8988T (cell line): ENCODE measurements around the gene MEIKIN.
"Not testable (repeated sequence)": the region's sequence is repeated elsewhere in the genome, so short reads cannot be mapped to it uniquely, and the experiment has no call there.

ENCODE experiments used
- DNase-seq: peaks from one replicate; pipeline ENCODE4 v3.0.0; 2011

Gene MEIKIN

GRCh38 chr5:131796793-131797693 is 148.4 kb downstream of the MEIKIN start, which contains the start of gene FNIP1:
Gene FNIP1, minus strand, starts transcription at chr5:131797017. Its CDS starts 96 bp downstream, at chr5:131796921.
- DNase-seq: peak; percentile 94

DNA sequence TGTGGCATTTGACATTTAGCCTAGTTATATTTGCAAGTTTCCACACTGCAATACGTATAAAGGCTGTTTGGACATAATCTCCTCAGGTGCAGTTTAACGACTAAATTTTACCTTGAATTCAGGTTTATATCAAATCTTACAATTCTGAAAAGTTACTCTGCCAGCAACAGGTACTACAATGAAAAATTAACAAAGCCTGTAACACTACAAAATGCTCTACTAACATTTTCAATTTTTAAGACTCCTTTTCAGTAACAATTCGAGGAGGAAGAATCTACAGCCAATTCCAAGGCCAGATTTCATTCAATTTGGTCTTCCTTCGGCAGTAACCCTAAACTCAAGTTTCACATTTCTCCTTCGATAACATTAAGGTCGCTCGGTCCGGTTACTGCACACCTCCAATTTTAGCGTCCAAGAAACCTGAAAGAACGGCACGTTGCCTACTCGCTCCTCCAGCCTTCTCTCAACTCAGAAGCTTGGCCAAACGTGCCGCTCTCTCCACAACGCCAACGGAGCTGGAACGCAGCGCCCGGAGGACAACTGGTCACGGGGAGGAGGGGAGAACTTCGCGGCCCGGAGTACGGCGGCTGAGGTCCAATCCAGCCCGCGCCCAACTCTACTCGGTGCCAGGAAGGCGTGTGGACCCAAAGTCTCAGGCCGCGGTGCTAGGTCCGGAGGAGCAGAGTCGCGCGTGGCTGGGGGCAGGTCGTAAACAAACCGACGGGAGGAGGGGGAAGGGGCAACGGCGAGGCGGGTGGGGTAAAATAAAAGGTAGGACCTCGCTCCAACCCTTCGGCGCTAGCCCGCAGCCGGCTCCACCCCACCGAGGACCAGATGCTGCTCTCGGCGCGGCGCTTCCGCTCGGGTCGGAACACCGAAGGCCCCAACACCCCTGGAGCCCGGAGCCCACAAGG is 149.3 kb downstream of the MEIKIN start:
- DNase-seq: peak; percentile 24

DNA sequence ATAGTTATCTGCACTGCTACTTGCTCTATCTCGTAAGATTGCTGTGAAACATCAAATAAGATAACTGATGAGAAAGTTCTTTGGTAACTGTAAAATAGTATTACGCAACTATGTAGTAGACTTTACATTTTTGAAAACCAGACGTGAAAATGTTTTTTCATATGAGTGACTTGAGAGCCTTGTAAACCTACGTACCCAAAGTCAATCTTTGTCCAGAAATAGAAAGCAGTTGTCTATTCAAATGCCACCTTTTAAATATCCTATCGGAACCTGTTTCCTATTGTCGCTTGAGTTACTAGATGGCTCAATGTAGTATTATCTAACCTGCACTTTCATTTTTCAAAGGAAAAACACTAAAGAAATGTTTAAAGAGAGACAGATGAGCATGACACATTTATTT is 150.2 kb downstream of the MEIKIN start:
- DNase-seq: no peak

DNA sequence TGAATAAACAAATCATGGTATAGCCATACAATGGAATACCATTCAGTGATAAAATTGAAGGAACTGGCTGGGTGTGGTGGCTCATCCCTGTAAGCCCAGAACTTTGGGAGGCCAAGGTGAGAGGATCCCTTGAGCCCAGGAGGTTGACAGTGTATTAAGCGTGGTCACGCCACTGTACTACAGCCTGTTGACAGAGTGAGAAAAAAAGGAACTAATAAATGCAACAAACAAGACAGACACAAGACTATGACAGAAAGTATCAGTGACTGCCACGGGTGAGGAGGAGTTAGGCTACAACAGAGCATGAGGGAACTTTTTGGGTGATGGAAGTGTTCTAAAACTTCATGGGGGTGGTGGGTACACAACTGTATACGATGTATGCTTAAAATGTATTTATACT is 150.9 kb downstream of the MEIKIN start:
- no peak for DNase-seq

DNA sequence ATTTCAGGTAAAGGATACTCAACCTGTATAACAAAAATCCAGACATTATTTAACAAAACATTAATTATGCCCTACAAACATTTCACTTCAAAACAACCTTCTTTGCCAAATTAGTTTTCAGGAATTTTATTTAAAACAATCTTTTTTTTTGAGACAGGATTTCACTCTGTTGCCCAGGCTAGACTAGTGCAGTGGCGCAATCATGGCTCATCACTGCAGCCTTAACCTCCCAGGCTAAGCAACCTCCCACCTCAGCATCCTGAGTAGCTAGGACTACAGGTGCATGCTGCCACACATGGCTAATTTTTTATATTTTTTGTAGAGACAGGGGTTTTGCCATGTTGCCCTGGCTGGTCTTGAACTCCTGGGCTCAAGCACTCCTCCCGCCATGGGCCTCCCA is 152.6 kb downstream of the MEIKIN start:
- DNase-seq: no peak

GRCh38 chr5:131791866-131792265 is 153.6 kb downstream of the MEIKIN start:
- no peak for DNase-seq

DNA sequence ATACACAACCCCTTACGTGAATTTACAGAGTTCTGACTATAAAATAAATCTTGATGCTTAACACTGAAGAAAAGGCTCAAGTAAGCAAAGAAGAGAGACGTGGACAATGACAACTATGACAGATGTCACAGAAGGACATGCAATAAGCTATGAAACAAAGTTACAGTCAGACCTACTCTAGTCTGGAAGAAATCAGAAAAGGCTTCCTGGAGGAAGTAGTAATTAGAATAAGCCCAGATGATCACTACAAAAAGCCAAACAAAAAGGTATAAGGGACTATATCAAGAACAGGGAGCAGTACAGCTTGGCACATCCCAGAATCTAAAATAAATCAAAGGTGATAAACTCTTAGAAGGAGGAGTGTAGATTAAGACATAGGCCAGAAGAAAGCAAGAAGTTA is 154.9 kb downstream of the MEIKIN start:
- no peak for DNase-seq

DNA sequence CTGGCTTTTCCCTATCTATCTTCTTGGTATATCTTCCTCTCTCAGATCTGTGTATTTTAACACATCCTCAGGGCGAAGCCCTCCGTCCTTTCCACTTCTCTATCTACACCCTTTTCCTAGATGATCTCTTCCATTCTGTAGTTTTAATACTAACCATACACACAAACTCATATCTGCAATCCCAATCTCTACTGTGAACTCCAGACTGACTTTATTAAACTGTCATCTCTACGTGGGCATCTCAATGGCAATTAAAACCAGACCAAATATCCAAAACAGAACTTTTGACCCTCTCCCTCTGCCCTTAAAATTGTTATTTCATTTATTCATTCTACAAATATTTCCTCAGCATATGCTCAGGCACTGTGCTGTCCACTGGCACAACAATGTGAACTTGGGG is 155.7 kb downstream of the MEIKIN start:
- no peak for DNase-seq

DNA sequence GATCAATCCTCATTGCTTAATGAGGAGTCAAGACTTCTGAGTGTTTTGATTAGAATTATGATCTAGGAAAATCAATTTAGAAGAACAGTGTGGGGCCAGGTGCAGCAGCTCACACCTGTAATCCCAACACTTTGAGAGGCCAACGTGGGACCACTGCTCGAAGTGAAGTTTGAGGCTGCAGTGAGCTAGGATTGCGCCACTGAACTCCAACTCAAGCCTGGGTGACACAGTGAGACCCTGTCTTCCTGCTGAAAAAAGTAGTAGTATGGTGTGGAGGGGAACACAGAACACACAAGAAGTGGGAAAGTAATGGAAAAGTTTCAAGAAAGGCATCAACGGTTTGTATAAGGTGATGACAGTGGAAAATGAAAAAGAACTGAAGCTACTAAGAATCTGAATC is 157.7 kb downstream of the MEIKIN start:
- DNase-seq: no peak

DNA sequence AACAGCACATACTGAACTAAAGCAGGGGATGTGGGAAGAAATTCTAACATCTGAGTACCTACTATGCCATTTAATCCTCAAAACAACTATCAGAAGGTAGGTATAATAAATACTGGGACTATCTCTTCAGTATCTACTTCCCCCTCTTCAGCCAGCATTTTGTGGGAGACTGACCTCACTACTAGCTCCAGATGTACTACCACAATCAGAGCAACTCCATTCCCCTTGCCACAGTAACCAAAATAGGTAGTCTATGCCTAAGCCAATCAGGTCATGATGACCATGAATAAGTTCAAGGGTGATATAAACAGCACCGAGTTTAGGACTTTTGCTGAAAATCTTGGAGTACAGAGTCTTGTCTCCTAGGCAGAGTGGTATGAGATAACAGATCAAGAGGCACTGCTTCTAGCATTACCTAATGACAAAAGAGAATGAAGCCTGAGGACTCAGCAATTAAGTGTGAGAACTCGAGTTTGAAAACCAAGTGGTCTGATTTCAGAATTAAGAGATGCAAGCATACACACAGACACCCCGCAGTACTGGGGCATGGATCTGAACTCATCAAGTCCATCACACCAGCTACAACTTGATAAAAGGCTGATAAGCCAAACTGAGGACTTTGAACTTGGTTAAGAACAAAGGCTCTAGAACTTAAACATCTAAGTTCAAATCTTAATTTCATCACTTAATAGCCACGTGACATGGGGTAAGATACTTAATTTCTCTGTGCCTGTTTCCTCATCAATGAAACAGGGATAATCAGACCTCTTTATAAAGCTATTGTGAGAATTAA is 158.4 kb downstream of the MEIKIN start:
- DNase-seq: no peak

GRCh38 chr5:131786036-131786435 is 159.4 kb downstream of the MEIKIN start:
- no peak for DNase-seq

DNA sequence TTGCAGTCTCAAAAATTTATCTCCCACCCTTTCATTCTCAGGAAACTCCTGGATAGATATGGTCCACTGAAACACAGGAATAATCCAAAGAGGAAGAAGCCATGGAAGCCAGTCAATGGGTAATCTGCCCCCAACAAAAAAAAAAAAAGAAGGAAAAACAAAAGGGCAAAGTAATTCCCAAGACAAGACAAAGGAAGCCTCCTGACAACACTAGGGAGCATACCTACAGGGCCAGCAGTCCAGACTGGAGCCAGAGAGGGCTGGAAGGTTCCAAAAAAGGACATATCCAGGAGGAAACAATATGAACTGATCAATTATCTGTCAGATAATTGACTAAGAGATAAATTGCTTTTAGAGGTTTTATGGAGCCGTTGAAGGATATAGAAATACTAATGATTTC is 161.6 kb downstream of the MEIKIN start:
- DNase-seq: no peak

- DNase-seq: no peak
These were observed 162.1 kb downstream of the MEIKIN start for GRCh38 chr5:131783357-131783756.

- no peak for DNase-seq
These were observed 162.7 kb downstream of the MEIKIN start for GRCh38 chr5:131782717-131783116.

DNA sequence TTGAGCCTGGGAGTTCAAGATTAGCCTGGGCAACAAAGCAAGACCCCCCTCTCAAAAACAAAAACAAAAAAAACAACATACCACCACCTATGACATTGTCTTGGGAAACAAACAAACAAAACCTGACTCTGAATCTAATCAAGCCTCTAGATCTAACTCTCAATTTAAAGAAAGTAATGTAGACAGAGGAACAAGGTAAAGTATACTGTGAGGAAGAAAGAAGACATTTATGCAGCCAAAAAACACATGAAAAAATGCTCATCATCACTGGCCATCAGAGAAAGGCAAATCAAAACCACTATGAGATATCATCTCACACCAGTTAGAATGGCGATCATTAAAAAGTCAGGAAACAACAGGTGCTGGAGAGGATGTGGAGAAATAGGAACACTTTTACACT is 167.3 kb downstream of the MEIKIN start:
- DNase-seq: not testable (repeated sequence)

DNA sequence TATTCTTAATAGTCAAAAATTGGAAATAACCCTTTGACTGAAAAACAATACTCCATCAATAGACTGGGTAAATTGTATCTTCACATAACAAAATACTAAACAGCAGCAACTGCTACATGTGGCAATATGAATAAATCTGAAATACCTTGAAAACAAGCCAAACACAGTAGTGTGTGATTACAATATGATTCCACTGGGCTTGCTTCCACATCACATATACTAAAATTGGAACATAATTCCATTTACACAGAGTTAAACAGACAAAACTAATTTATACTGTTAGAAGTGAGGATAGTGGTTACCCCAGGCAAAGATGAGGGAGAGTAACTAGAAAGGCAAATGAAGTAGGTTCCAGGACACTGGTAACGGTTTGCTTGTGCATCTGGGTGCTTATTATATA is 169.0 kb downstream of the MEIKIN start:
- no peak for DNase-seq

- DNase-seq: no peak
These were observed 170.7 kb downstream of the MEIKIN start for GRCh38 chr5:131774652-131775367.

DNA sequence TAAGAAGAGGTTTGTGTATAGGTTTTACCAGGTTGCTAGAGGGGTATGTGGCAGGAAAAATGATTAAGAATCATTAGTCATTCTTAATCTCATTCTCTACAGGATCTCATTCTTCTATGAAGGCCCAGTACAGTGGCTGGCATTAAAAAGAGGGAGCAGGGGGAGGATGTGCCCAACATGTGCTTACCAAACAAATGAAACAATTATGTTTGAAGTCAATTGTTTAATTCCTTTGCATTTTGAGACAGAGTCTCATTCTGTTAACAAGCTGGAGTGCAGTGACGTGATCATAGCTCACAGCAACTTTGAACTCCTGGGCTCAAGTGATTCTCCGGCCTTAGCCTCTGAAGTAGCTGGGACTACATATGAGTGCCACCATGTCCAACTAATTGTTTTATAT is 171.7 kb downstream of the MEIKIN start:
- DNase-seq: no peak

DNA sequence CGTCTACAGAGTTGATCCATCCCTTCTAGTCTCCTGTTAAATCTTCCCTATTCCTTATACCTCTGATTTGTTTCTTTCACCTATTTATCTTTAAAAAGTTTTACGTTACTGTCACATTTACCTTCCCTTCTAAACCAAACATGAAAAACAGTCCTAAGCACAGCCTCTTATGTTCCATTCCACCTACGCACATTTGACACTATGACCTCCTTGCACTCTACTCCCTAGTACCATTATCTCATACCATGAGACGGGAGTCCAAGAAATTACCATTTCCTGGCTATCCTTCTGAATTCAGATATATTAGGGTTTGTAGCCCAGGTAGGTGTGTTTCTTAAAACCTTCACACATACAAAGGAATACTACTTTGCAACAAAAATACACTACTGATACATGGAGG is 173.8 kb downstream of the MEIKIN start:
- DNase-seq: no peak

GRCh38 chr5:131769961-131770360 is 175.5 kb downstream of the MEIKIN start:
- DNase-seq: no peak

DNA sequence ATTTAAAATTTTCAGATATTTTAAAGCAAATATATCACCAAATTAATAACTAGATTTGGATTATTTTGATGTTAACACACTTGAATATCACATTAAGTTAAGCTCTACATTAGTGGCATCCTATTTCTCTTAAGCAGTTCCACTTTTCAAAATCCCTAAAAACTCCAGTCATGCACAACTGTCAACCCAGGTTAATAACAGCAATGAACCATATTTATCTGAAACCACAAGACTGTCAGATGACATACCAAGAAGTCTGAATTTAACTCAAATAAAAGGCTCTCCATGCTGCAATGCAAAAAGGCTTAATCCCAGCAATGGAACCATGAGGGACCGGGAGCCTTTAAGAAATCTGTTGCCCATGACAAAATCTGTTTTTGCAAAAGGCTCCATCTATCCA is 176.1 kb downstream of the MEIKIN start:
- DNase-seq: no peak

- no peak for DNase-seq
These were observed 177.6 kb downstream of the MEIKIN start for GRCh38 chr5:131767891-131768290.
